ENCODE results near the gene GAA.

The GAA gene

DNA sequence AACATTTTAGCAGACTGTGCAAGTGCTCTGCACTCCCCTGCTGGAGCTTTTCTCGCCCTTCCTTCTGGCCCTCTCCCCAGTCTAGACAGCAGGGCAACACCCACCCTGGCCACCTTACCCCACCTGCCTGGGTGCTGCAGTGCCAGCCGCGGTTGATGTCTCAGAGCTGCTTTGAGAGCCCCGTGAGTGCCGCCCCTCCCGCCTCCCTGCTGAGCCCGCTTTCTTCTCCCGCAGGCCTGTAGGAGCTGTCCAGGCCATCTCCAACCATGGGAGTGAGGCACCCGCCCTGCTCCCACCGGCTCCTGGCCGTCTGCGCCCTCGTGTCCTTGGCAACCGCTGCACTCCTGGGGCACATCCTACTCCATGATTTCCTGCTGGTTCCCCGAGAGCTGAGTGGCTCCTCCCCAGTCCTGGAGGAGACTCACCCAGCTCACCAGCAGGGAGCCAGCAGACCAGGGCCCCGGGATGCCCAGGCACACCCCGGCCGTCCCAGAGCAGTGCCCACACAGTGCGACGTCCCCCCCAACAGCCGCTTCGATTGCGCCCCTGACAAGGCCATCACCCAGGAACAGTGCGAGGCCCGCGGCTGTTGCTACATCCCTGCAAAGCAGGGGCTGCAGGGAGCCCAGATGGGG is 3.1 kb downstream of the GAA start:
- DNase-seq (ENCODE audit: low read depth), result no peak

DNA sequence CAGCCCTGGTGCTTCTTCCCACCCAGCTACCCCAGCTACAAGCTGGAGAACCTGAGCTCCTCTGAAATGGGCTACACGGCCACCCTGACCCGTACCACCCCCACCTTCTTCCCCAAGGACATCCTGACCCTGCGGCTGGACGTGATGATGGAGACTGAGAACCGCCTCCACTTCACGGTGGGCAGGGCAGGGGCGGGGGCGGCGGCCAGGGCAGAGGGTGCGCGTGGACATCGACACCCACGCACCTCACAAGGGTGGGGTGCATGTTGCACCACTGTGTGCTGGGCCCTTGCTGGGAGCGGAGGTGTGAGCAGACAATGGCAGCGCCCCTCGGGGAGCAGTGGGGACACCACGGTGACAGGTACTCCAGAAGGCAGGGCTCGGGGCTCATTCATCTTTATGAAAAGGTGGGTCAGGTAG is 3.6 kb downstream of the GAA start:
- DNase-seq (ENCODE audit: low read depth), result no peak

DNA sequence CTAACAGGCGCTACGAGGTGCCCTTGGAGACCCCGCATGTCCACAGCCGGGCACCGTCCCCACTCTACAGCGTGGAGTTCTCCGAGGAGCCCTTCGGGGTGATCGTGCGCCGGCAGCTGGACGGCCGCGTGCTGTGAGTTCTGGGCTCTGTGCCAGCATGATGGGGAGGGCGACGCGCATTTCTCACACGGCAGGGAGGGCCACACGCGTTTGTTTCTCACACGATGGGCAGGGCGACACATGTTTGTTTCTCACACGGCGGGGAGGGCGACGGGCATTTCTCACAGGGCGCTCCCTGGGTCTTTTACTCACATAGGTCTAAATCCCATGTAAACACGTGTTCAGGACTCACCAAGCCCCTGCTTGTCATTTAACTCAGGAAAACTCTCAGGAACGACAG is 4.4 kb downstream of the GAA start:
- DNase-seq (ENCODE audit: low read depth), result no peak

DNA sequence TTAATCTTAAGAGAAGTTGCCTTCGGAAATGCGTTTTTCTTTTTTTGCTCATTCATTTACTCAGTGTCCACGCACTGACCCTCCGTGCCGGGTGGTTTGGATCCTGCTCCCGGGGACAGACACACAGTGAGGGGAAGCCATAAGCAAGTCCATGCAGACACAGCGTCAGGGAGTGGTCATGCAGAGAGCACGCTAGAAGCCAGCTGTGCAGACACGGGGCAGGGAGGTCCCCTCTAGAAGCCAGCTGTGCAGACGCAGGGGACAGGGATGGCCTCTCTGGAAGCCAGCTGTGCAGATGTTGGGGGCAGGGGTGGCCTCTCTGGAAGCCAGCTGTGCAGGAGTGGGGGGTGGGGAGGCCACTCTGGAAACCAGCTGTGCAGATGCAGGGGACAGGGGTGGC is 4.8 kb downstream of the GAA start:
- DNase-seq (ENCODE audit: low read depth), result no peak

DNA sequence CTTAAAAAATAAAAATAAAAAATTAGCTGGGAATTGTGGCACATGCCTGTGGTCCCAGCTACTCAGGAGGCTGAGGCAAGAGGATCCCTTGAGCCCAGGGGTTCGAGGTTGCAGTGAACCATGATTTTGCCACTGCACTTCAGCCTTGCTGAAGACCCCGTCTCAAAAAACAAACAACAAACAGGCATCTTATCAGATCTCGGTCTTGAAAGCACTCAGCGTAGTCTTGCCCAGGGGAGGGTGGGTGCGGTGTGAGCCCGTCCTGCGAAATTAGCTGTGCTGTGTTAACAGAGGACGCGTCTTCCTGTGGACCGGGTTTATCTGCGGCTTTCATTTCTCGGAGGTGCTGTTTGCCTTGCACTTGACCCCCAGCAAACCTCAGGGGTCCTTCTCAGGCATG is 5.4 kb downstream of the GAA start:
- DNase-seq (ENCODE audit: low read depth), result no peak

DNA sequence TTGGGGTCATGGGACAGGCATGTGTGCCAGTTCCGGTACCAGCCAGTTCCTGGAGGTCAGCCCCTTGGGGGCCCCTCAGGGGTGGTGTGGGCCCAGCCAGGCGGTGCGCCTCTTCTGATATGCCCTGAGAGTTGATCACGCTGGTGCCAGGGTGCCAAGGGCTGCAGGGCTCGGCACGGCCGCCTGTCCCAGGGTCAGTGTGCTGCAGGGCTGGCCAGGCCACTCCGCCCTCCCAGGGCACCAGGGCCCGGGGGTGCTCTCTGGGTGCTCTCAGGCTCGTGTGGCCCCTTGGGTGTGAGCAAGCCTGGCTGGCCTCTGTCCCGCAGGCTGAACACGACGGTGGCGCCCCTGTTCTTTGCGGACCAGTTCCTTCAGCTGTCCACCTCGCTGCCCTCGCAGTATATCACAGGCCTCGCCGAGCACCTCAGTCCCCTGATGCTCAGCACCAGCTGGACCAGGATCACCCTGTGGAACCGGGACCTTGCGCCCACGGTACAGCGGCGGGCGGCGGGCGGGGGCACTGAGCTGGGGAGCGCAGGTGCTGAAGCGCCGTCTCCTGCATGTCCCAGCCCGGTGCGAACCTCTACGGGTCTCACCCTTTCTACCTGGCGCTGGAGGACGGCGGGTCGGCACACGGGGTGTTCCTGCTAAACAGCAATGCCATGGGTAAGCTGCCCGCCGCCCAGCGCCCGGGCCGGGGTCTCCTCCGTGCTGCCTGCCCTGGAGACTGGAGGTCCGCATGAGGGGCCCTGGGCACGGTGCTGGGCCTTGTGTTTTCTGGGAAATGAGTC is 6.0 kb downstream of the GAA start:
- DNase-seq (ENCODE audit: low read depth), result no peak

DNA sequence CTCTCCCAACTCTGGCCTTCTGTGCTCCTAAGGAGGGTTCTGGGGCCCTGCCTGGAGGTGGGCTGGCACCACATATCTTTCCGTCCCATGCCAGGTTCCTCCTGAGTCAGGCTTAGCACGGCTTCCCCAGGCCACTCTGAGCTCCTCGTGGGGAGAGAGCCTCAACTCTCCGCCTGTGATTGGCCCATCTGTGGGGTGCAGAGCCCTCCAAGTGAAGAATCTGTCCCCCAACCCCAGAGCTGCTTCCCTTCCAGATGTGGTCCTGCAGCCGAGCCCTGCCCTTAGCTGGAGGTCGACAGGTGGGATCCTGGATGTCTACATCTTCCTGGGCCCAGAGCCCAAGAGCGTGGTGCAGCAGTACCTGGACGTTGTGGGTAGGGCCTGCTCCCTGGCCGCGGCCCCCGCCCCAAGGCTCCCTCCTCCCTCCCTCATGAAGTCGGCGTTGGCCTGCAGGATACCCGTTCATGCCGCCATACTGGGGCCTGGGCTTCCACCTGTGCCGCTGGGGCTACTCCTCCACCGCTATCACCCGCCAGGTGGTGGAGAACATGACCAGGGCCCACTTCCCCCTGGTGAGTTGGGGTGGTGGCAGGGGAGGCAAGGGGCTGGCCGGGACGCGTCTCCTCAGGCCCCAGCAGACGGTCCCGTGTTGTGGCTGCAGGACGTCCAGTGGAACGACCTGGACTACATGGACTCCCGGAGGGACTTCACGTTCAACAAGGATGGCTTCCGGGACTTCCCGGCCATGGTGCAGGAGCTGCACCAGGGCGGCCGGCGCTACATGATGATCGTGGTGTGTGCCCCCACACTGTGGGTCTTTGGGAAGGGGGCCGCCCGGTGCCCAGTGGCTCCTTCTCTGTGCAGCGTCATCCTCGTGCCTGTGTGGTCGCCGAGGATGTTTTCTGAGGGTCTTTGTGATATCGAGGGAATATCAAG is 6.9 kb downstream of the GAA start:
- no peak for DNase-seq (ENCODE audit: low read depth)

DNA sequence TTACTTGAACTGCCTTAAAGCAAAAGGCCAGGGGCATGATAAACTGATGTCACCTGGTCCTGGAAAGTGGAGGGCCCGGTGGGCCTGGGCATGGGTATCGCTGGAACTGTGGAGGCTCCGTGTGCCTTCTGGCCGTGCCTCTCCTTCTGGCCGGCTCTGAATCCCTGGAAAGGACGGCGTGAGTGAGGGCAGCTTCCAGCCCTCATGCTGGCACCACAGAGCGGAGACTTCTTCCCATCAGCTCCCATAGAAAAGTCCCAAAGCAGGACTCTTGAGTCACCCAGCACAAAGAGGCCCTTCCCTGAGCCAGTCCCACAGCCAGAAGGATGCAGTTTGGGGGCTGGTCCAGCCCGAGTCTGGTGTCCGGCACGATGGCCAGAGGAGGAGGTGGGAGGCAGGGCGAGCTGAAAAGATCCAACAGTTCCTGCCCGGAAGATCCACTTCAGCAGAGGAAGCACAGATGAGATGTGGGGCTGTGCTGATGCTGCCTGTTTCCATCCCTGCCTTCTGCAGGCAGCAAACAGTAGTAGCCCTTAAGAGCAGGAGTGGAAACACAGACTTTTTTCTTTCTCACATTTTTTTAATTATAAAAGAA is 7.8 kb downstream of the GAA start:
- no peak for DNase-seq (ENCODE audit: low read depth)

DNA sequence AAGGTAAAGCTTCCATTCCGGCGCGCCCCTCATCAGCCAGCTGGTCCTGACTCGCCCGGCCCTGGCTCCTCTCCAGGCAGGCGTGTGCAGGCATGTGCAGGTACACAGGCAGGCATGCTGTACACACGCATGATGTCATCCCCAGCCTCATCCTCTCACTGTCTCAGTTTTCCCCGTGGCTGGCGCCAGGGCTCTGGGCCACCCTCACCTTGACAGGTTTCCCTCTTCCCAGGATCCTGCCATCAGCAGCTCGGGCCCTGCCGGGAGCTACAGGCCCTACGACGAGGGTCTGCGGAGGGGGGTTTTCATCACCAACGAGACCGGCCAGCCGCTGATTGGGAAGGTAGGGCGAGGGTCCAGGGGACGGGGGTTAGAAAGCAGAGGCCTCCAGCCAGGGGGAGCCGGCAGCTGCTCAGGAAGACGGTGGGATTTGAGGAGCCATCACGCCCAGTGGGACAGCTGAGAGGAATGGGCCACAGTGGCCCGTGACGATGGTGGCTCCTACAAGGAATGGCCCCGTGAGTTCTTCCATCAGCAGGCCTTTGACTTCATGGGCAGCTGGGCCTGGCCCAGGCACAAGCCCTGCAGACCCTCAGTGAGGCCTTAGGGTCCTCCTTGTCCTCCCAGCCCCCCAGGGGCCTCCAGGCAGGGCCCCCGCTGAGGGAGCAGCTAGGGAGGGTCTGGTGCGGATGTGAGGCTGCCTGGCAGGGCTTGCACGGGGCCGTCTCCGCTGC is 8.5 kb downstream of the GAA start:
- no peak for DNase-seq (ENCODE audit: low read depth)

DNA sequence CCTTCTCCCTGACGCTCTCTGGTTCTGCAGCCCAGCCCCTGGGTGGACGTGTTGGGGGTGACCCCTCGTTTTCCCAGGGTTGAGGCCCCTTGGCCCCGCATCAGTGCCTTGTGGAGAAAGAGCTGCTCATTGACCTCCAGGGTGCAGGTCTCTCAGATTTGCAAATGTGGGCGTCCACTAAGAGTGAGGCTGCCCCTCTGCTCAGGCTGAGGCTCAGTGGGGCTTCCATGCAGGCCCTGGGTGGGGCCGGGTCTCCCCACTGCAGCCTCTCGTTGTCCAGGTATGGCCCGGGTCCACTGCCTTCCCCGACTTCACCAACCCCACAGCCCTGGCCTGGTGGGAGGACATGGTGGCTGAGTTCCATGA is 9.0 kb downstream of the GAA start:
- no peak for DNase-seq (ENCODE audit: low read depth)

DNA sequence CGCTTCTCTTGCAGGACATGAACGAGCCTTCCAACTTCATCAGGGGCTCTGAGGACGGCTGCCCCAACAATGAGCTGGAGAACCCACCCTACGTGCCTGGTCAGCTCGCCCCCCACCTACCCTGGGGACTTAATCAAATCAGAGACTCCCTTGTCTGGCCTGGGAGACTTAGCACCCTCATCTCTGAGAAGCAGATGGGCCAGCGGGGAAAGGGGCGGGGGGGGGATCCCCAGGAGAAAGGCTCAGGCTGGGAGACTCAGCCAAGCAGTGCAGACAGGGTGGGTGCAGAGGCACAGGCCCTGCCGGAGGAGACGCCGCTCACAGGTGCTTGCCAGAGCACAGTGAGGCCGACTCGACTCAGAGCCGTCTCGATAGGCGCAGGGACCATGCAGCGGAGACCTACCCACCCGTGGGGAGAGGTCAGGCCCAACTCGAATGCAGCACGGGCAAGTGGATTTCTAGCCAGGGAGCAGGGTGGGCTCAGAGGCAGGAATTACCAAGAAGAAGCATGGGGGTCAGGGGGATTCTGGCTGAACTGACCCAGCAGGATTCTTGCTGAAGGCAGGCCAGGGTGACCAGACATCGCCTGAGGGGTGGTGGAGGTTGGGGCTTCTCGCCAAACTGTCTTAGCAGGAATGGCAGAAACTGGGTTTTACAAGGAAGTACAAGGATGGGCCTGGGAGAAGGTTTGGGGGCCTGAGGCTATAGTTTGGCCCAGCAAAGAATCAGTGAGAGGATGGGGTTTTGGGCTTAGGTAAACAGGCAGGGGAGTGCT is 9.7 kb downstream of the GAA start:
- DNase-seq (ENCODE audit: low read depth), result no peak

DNA sequence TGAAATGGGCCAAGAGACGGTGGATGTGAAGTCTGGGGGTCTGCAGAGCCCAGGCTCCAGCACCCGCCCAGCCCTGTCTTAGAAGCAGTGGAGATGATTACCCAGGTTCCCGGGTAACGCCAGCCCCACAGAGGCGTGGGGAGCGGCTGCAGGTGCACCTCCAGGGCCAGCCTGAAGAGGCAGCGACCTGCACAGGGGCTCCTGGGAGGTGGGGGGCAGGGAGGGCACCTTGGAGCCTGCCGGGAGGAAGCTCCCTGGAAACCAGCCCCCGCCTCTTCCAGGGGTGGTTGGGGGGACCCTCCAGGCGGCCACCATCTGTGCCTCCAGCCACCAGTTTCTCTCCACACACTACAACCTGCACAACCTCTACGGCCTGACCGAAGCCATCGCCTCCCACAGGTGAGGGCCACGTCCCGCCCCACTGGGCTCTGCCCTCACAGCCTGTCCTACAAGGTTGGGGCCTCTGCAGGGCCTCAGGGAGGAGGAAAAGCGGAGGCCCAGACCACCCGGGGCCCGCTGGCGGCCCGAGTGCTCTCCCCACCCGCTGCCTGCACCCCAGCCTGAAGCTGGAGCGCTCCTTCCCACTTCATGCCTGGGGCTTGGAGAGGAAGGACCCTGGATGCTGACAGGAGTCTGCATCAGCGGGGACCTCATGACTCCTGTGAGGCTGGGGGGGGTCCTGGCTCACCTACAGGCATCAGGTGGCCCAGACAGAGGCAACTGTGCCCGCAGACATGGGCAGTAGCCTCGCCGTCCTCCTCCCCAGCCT is 10.5 kb downstream of the GAA start:
- DNase-seq (ENCODE audit: low read depth), result no peak

DNA sequence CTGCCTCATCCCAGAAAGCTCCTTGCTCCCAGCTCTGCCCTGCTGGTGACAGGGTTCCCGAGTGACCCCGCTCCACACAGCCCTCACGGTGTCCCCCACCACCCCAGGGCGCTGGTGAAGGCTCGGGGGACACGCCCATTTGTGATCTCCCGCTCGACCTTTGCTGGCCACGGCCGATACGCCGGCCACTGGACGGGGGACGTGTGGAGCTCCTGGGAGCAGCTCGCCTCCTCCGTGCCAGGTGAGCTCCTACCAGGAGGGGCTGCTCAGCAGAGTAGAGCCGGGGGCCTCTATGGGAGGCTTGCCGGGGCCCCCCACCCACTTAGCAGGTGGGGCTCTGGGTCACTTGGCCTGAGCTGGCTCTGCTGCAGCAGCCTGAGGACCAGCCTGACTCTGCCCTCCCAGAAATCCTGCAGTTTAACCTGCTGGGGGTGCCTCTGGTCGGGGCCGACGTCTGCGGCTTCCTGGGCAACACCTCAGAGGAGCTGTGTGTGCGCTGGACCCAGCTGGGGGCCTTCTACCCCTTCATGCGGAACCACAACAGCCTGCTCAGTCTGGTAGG is 11.2 kb downstream of the GAA start:
- DNase-seq (ENCODE audit: low read depth), result no peak

DNA sequence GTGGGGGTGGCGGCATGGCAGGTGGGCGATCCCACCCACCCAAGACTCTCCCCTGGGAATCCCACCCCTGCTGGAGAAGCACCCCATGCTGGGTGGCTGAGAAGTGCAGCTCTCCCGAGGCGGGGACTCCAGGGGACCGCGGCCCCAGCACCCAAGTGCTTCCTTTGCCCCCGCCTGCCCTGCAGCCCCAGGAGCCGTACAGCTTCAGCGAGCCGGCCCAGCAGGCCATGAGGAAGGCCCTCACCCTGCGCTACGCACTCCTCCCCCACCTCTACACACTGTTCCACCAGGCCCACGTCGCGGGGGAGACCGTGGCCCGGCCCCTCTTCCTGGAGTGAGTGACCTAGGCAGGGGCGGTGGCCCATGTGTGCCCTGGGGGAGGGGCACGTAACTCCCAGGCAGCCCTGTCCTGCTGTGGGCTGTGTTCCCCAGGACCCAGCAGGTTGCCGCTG is 11.7 kb downstream of the GAA start:
- DNase-seq (ENCODE audit: low read depth), result no peak

DNA sequence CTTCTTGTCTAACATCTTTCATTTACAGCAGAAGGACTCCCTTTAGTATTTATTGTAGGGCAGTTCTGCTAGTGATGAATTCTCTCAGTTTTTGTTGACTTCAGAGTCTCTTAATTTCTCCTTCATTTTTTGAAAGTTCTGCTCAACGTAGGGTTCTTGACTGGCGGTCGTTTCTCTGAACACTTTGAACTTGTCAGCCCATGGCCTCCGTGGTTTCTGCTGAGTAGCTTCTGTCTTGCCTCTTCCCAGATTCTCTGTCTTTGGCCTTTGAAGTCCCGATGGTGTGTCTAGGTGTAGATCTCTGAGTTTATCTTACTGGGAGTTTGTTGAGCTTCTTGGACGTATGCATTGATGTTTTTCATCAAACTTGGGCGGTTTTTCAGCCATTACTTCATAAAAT is 13.4 kb downstream of the GAA start:
- DNase-seq (ENCODE audit: low read depth), result no peak

DNA sequence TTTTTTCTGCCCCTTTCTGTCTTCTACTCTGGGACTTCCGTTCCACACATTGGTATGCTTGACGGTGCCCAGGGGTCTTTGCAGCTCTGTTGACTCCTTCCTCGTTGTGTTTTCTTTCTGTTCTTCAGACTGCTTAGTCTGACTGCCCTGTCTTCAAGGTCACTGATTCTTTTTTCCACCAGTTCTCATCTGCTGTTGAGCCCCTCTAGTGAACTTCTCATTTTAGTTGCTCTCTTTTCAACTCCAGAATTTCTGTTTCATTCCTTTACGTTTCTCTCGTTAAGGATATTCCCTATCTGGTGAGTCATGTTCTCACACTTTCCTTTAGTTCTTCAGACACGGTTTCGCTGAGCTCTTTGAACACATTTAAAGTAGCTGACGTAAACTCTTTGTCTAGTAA is 13.8 kb downstream of the GAA start:
- DNase-seq (ENCODE audit: low read depth), result no peak

DNA sequence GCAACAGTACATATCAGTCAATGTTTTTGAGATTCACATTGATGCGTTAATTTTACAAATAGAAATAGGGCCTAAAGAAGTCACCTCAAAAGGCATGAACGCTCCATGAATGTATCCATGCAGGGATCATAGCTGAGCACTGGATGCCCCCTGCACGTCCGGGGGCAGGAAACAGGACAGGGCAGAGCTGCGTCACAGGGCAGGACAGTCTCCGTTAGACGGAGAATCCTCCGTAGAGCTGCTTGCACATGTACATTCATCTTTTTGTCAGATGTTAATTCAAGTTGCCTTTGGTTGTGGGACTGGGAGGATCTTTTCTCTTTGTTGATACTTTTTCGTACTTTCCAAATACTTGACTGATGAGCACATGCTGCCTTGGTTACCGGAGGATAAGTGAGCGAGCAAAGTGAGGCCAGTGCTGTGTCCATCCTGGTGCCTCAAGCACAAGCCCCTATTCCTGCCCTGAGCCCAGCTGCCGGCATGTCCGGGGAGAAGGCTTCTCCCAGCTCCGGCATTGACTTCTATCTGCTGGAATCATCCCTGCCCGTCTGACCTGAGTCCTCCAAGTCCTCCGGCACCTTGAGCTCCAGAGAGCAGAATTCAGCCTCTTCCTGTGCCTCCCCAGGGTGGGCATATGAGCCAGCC is 15.0 kb downstream of the GAA start:
- no peak for DNase-seq (ENCODE audit: low read depth)

DNA sequence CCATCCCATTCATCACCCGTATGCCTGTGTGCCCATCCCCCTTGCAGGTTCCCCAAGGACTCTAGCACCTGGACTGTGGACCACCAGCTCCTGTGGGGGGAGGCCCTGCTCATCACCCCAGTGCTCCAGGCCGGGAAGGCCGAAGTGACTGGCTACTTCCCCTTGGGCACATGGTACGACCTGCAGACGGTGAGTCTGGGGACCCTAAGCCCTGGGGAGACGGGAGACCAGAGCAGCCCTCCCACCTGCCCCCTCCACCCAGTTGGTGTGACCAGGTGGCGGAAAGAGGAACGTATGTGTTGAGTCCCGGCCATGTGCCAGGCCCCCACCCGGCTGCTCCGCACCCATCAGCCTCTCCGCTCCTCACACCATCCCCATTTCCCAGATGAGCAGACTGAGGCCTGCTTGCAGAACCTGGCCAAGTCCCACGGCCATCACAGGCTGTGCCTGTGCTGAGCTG is 15.6 kb downstream of the GAA start:
- no peak for DNase-seq (ENCODE audit: low read depth)

Data from stimulated activated CD8-positive, alpha-beta memory T cell treated with anti-CD3 and anti-CD28 coated beads, Interleukin-15, amount 100 ng/mL, for 24 hours (primary cell).